Glomerular visceral epithelial cell (primary cell): Measurements from ENCODE around the gene DGKZ.

Experiments
- DNase-seq: peaks from one replicate; pipeline ENCODE4 v3.0.0-alpha.2; 2016; ENCODE audit errors: extremely low spot score

The DGKZ gene

DNA sequence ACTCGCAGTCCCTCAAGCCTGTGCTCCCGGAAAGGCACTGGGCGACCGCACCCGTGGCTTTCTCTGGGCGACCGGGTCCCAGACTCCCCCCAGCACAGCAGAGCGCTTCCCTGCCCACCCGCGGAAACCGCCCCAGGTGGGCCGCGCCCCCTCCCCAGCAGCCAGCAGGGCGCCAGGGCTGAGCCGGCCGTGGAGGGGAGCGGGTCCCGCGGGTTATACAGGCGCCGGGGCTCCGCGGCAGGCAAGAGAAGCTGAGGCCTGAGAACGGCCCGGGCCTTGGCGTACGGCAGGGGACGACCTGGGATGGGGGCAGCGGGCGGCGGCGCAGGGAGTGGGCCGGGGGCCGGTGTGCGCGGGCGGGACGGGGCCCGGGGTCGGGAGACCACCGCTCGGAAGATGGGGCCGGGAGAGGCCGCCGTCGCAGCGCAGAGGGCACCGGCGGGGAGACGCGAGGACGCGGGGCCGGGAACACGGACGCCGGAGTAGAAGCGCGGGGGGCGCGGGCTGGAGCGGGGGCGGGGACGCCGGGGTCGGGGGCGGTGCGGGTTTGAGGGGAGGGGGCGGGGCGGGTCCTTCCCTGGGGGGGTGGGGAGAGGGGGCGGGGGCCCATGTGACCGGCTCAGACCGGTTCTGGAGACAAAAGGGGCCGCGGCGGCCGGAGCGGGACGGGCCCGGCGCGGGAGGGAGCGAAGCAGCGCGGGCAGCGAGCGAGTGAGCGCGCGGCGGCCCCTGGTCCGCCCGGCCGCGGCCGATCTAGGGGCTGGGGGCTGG is 34.0 kb downstream of the DGKZ start, which contains the start of gene MDK:
MDK (plus strand) TSS at position 622 of the 771 bp plus-strand sequence. CDS start 389 bp downstream, outside the sequence.
- no peak for DNase-seq

DNA sequence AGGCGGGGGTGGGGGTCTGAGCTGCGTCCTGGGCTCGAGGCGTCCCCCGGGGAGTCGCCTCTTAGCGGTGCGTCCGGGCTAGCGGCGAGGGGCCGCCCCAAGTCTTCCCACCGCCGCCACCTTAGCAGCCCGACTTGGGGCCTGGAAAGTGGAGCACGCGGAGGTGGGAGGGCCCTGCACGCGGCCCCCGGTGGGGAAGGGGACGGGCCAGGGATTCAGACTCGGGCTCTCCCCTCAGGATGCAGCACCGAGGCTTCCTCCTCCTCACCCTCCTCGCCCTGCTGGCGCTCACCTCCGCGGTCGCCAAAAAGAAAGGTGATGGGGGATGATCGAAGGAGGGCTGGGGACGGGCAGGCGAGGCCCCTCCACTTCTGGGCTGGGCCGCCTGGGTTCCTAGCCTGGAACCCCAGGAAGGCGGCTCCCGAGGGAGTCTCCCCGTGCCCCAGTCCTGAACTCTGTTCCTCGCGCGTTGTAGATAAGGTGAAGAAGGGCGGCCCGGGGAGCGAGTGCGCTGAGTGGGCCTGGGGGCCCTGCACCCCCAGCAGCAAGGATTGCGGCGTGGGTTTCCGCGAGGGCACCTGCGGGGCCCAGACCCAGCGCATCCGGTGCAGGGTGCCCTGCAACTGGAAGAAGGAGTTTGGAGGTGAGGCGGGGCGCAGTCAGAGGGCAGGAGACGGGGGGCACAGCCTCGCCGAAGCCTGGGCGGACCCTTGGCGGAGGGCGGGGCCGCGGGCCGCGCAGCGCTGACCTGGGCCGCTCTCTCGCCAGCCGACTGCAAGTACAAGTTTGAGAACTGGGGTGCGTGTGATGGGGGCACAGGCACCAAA is 34.8 kb downstream of the DGKZ start:
- DNase-seq = no peak

DNA sequence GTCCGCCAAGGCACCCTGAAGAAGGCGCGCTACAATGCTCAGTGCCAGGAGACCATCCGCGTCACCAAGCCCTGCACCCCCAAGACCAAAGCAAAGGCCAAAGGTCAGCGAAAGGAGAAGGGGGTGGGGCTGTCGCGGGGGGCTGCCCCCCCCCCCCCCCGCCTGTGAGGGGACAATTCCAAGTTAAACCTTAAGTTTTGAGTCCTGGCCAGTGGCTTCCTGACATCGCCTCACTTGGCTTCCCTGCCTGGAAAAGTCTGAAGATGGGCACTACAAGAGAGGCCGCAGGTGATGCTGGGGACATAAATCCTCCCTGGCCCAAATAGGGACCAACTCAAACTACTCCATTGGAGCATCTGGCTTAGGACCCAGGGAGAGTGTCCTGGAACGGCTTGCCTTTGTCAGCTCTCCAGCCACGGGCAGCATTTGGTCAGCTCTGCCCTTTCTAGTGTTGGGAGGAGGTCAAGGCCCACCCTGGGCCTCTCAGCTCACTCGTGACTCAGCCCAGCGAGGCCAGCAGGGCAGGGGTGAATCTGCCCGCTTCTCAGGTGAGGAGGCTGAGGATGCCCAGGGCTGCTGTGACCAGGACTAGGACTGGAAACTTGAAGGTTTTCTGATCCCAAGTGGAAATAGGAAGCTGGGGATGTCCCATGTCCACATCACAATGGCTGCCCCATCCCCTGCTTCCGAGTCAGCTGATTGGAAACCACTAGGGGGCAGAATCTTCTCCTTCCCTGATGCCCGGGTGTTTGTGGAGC is 35.6 kb downstream of the DGKZ start:
- no peak for DNase-seq

DNA sequence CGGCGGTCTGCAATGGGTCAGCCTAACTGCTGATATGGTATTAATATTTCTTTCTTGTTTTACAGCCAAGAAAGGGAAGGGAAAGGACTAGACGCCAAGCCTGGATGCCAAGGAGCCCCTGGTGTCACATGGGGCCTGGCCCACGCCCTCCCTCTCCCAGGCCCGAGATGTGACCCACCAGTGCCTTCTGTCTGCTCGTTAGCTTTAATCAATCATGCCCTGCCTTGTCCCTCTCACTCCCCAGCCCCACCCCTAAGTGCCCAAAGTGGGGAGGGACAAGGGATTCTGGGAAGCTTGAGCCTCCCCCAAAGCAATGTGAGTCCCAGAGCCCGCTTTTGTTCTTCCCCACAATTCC is 36.1 kb downstream of the DGKZ start:
- DNase-seq = no peak

DNA sequence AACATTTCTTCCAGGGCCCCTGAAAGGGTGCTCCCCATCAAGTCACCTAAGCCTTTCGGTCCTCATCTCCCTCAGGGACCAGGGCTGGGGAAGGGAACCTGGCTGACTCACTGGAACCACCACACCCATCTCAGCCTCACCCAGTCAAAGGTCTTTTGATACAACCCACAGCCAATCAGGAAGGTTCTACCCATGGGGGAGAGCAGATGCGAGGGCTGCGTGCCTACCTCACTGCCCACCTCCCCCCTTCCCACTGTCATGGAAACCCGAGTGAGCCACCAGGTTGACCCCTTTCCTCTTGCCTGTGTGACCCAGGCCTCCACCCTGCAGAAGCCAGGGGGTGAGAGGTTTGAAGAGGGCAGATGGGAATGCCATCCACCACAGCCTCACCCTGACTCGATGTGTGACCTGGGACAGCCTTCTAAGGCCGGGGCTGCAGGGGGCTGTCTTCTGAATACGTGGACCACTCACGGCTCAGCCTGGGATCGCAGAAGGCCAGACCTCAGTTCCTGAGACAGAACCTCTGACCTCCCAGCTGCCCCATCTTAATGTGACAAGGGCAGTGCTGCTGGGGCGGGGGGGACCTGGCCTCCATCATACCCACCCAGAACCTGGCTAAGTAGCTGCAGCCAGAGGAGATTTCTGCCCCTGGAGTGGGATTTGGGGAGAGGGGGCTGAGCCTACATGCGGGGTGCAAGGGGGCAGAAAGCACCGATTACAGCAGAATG is 36.9 kb downstream of the DGKZ start:
- no peak for DNase-seq

DNA sequence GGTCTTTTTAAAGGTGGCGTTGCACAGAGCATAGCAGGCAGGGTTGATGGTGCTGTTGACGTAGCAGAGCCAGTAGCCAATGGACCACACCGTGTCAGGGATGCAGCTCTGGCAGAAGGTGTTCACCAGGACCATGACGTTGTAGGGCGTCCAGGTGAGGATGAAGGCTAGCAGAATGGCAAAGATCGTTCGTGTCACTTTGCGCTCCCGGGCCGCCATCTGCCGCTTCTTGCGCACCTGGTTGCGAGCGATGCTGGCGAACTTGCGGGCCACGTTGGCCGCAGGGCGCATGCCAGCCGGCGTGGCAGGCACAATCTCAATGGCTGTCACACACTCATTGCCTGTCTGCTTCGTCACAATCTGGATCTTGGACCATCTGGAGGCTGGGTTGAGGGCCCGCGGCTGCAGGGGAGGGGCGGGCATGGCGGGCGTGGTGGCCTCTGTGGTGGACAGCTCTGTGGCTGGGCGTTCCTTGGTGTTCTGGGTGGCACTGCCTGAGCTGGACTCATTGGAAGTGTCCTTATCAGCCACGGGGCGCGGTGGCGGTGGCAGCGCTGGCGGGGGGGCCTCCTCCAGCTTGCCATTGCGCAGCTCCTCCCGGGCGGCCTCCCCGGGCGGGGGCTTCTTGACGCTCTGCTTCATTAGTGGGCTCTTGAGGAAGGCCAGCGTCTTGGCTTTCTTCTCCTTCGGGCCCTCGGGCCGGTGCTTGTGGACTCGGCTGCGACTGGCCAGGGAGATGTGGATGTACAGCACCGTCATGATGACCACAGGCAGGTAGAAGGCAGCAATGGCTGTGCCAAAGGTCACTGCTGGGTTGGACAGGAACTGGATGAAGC is 38.1 kb downstream of the DGKZ start:
- no peak for DNase-seq

DNA sequence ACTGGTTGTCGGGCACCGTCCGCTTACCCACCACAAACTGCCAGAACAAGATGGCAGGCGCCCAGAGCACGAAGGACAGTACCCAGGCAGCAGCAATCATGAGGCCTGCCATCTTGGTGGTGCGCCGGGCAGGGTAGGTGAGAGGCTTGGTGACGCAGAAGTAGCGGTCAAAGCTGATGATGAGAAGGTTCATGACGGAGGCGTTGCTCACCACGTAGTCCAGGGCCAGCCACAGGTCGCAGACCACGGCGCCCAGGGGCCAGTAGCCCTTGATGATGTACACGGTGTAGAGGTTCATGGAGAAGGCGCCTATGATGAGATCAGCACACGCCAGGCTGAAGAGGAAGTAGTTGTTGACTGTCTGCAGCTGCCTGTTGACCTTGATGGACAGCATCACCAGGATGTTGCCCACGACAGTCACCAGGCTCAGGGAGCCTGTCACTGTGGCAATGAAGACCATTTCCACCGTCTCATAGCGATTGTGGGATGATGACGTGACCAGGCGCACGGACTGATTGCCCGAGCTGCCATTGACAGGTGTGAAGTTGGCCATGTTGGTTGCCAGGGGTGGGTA is 38.8 kb downstream of the DGKZ start:
- no peak for DNase-seq

DNA sequence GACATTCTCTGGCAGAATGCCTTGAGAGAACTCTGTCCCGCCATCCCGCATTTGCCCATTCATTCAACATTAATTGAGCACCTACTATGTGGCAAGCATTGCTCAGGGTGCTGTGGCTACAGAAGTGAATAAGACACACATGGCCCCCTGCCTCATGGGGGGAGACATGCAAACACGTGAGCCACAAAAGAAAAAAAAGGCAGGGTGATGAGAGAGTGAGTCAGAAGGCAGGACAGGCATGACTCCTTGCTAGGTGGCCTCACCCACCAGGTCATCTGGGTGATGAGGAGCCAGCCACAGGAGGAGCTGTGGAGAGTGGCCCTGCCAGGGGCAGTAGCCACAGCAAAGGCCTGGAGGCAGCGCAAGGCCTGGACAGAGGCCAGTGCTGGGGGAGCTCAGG is 39.4 kb downstream of the DGKZ start:
- DNase-seq = peak; percentile 36

DNA sequence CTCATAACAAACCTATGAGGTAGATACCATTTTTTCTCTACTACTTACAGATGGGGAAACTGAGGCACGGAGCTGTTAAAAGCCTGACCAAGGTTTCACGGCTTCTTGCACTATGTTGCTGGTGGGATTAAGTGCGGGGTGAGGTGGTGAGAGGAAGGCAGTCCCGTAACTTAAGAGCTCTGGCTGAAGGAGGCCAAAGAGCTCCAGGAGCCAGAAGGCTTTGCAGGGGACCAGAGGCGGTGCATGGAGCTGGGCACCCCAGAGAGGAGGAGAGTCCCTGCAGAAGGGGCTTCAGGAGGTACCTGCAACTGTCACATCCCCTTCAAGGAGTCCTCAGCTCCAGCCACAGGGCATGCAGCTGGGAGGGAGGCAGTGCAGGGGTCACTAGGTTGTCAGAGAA is 40.2 kb downstream of the DGKZ start:
- DNase-seq = no peak

DNA sequence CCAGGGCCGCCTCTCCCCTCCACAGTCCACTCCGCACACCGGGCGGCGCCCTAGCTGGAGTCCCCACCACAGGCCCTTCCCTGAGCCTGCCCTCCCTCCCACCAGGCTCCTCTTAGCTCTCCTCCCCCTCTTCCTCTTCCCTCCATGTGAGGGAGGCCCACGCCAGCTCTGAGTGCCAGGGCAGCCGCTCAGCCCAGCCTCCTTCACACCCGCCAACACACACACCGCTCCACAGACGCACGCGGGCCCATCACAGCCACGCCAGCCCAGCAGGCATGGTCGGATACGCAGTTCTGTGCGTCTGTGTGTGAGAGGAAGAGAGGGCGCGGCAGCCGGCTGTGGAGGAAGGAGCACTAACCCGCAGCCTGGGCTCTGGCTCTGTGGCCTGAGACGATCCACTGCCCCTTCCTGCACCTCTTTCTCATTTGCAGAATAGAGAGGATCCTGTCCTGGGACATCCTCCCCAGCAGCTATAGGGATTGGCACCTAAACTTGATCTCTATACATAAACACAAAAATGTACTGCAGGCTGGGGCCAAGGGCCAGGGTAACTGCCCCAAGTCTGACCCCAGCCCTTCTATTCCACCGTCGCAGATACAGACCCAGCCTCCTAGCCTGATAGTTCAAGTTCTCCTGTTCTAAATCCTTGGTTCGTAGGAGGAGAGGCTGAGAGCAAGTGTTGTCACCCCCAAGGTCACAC is 40.8 kb downstream of the DGKZ start:
- DNase-seq = no peak

DNA sequence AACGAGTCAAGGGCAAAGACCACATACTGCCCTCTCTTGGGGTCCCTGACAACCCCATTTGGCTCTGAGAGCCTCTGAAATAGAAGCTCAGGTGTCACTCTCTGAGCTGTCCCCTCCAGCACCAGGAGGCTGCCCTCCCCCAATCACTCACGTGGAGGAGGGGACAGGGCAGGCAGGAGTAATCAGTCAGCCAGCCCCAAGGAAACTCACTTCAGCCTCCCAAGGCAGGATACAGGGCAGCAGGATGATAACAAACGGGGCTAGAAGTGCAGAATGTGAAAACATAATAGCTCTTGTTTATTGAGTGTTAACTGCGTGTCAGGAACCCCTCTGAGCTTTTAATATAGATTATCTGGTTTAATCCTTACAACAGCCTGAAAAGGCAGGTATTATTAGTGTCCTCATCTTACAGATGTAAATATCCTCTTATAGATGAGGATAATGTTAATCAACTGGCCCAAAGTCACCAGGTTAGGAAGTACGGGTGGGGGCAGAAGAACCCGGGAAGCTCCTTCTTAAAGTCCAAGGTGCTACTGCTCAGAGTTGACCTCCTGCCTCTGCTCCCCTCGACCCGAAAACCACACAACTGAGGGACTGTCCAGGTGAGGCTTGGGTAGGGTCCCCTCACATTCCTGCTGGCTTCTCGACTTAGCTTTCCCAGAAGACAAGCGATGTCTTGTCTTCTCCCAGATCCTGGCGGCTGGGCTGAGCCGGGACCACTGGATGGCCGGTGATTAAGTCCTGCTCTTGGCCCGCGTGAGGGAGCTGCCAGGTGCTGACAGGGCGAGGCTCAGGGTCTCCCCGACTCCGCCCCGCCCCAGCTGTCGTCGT is 41.6 kb downstream of the DGKZ start:
- no peak for DNase-seq

DNA sequence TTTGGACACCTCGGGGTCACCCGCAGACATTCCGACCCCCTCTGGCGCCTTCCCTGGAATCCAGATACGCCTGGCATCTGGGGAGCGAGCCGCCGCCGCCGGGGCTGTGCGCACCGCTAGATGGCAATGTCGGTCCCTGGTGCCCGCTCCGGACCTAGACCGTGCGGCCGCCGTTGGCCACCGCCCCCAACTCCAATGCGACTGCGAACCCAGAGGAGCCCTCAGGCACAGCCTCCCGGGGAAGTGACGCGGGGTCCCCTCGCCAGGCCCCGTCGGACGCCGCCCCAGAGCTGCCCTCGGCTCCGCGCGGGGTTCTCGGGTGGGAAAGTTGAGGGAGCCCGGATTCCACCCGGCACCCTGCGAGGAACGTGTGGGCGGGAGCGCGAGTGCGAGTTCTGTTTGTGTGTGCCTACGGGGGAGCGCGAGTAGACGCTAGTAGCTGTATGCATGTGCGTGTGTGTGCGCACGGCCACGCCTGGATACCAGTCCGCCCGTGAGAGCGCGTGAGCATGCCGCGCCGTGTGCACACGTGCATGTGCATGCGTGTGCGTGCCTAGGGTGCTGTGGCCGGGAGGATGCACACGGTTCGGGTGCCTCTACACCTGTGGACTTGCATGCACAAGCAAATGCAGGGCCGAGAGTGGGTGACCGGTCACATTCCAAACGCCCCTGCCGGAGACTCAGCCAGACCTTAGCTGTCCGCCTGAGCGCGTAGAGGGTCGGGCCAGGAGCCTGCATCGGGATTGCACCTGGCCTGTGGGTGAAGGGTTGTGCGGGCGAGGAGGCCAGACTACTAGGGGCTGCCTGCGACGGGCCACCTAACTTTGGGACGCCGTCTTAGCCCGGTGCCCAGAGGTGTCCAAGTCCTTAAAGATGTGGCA is 42.4 kb downstream of the DGKZ start:
- DNase-seq = peak; percentile 70

DNA sequence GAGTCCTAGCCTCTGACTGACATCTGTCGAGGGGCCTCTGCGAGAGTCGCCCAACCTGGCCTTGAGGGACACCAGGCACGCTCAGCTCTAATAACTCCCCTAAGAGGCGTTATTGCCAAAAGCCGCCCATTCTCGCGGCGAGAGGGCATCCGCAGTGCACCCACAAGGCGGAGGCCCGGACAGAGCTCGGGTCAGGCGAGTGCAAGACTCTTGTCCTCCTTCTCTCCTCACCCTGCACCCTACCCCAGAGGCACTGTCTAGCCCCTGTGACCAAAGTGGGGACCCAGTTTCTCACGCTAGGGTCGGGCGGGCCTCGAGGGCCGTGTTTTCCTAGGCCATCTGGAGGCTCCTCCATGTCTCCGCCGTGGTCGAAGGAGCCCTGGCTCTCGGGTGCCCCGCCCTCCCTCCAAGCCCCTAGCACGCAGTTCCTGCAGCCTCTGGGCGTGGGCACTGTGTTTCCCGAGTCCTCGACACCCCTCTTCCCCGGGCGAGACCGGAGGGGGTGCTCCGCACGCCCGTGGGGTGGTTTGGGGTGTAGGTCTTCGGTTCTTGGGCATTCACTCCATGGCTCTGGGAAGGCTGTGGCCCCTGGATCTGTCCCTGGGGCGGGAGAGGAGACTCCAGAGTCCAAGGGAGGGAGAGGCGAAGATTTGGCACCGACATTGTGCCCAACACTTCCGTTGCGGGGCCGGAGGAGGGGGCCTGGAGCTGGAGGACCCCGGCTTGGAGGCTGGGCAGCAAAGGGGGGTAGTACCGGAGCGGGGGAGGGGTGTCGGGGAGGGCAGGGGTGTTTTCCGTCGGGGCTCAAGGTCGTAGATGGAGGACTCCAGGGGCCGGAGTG is 43.3 kb downstream of the DGKZ start:
- DNase-seq = no peak

DNA sequence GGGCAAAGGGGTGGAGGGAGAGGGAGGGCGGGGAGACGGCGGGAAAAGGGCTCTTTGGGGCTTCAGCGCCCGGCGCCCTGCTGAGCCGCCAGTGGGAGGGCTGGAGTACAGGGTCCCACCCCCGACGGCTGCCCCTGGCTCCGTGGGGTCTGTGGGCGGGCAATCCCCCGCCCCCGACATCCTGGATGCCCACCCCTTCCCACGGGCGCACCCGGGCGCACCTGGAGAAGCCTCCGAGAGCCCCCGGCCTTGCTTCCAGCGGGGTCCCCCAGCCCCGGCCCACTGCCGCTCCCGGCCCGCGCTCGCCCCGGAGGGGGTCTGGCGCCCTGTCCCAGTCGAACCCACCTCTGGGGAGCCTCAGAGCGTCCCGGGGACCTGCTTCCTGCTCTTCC is 43.9 kb downstream of the DGKZ start:
- no peak for DNase-seq

DNA sequence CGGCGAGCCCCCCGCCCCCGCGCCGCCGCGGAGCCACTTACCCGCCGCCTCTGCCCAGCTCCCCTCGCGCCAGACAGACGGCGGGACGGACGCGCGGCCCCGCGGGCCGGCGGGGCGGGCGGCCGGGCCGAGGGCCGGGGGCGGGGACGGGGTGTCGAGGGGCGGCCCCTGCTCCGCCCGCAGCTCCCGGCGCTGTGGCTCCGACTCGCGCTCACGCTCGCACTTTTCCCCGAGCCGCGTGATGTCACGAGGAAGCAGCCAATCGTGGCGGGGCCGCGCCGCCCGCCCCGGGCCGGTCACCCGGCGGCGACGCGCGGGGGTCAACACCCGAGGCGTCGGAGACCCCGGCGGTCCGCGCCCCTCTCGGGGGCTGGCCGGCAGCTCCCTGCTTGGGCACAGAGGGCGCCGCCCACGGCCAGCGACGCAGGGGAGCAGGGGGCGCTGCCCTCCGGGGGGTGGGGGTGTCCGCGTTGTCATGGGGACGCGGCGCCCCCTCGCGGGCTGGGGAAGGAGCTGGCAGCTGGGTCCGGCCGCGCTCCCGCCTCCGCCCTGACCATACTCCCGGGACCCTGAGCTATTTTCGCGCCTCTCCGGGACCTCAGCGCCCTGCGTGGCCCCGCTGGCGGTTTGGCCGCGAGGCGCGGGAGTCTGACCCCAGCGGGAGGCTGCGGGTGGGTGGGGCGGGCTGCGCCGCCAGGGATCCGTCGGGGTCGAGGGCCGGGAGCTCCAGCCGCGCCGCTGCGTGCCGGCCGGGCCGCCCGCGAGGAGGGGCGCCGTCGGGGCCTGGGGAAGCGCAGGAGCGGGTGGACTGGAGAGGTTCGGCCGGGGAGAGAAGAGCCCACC is 44.5 kb downstream of the DGKZ start, which contains the start of gene CHRM4:
CHRM4 (minus strand) TSS at position 199 of the 843 bp plus-strand sequence. CDS start 5,219 bp downstream, outside the sequence.
- DNase-seq = peak; percentile 48
